Large intestine (tissue), 3 donors: ENCODE measurements around the gene KLHL22. TPM values are rescaled to one million over a fixed set of nuclear protein-coding genes. Genes with fewer than 3 reads are reported as not detected.

Experiments used
- DNase-seq, 2 donors: peaks; one replicate each; pipeline versions ENCODE4 v3.0.0 to v3.0.0-alpha.2; 2013
- H3K27ac ChIP-seq: one replicate; pipeline ENCODE4 v1.5.1; 2013; ENCODE audit warnings: low read length
- H3K27me3 ChIP-seq: 2 replicates; pipeline ENCODE4 v1.6.1; 2013; ENCODE audit warnings: low read length; ENCODE audit not compliant: control insufficient read depth, insufficient read depth
- H3K36me3 ChIP-seq: 2 replicates; pipeline ENCODE4 v1.6.1; 2013; ENCODE audit warnings: low read length; ENCODE audit not compliant: control insufficient read depth, insufficient read depth
- H3K4me1 ChIP-seq: one replicate; pipeline ENCODE4 v1.6.1; 2013; ENCODE audit warnings: low read length; ENCODE audit not compliant: control insufficient read depth, insufficient read depth
- H3K4me3 ChIP-seq: one replicate; pipeline ENCODE4 v1.5.1; 2013; ENCODE audit warnings: low read length
- H3K9me3 ChIP-seq: one replicate; pipeline ENCODE4 v1.6.1; 2013; ENCODE audit warnings: mild to moderate bottlenecking, low read depth, low read length, moderate library complexity; ENCODE audit not compliant: control insufficient read depth
- WGBS: methylation state at CpG from one replicate; pipeline ENCODE4 v1.1.5; 2013; ENCODE audit warnings: low lambda C conversion rate; ENCODE audit not compliant: insufficient coverage; 5-methylcytosine and 5-hydroxymethylcytosine counted together
- polyA plus RNA-seq: library from polyadenylated mRNA; unstranded; fragments of 120-200 nt; gene quantifications from one replicate; pipeline ENCODE4 v1.2.1, GENCODE V29; 2013

KLHL22 gene
- polyA plus RNA-seq, 1 donor = 18.5 TPM

DNA sequence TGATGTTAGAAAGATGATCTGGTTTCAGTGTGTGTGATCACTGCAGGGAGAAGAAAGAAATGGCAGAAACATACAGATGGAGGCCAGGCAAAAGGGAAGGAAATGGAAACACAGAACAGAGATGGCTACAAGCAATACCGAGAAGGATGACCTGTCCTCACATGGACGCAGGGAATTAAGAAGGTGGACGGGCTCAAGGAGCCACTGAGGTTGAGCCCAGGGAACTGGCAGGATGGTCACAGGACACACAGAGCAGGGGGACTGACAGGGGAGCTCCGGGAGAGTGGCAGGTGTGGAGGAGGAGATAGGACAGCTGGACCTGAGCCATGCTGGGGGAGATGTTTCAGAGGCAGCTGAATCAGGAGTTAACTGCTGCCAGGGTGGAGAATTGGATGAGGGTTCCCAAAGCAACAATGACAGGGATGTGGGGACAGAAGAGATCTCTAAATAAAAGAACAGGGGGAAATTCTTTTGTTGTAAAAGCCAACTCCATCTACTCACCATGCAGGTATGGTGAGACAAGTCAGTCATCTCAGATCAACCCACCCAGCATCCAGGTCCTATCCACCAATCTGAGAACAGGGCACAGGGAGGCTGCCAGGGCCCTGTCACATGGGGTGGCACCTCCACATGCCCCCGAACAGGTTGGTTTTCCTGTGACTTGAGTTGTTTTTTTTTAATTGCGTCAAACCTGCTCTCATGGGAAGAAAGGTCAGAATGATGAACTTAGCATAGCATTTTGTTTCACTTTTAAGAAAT lies 26.3 kb downstream of the KLHL22 start:
- H3K4me1 ChIP-seq = no peaks in the 10 kb centered on the region
- WGBS = no CpG with 5 or more reads among the region's 6 CpGs
- DNase-seq = no peak
- H3K36me3 ChIP-seq = peaks cover 26% of the 10 kb centered on the region
- H3K27ac ChIP-seq = no peak overlapping the region
- no peak overlapping the region for H3K4me3 ChIP-seq
- no peaks in the 10 kb centered on the region for H3K27me3 ChIP-seq
- no peaks in the 10 kb centered on the region for H3K9me3 ChIP-seq

DNA sequence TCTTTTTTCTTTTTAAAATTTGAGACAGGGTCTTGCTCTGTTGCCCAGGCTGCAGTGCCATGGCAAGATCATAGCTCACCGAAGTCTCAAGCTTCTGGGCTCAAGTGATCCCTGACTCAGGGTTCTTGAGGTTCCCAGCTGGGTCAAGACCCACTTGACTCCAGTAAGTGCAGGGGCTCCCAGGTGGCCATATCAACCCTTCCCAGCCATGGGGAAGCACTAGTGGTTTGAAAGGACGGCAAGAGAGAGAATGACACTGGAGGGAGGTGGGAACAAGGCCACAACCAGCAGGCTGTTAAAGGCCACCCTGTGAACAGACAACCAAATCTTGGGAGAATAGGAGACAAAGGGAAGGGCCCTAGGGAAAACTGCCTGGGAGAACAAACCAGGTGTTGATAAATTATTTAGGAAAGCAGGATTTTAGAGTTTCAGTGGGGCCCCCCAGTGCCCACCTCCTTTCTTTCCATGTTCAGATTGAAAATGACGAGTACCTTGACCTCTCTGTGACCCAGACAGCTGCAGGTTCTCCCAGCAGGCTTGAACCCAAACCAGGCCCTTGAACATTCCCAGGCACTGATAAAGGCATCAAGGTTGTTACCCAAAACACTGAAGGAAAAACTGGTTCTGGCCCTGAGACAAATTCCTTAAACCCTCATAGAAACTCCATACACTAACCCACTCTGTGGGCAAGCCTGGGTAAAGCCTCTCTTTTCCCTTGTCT lies 28.8 kb downstream of the KLHL22 start:
- no peak for DNase-seq
- H3K27me3 ChIP-seq = no peaks in the 10 kb centered on the region
- no peaks in the 10 kb centered on the region for H3K4me1 ChIP-seq

GRCh38 chr22:20465759-20466077 lies 29.9 kb downstream of the KLHL22 start:
- H3K36me3 ChIP-seq = peaks cover 30% of the 10 kb centered on the region
- DNase-seq = no peak
- WGBS = no CpG with 5 or more reads among the region's 5 CpGs

More for the DNA sequence above, 28.8 kb downstream of the KLHL22 start:
- Histone ChIP-seq H3K9me3 (no peaks in the 10 kb centered on the region), H3K36me3 (peaks cover 37% of the 10 kb centered on the region), H3K27ac (no peak overlapping the region), H3K4me3 (no peak overlapping the region)
- no CpG with 5 or more reads among the region's 3 CpGs for WGBS

DNA sequence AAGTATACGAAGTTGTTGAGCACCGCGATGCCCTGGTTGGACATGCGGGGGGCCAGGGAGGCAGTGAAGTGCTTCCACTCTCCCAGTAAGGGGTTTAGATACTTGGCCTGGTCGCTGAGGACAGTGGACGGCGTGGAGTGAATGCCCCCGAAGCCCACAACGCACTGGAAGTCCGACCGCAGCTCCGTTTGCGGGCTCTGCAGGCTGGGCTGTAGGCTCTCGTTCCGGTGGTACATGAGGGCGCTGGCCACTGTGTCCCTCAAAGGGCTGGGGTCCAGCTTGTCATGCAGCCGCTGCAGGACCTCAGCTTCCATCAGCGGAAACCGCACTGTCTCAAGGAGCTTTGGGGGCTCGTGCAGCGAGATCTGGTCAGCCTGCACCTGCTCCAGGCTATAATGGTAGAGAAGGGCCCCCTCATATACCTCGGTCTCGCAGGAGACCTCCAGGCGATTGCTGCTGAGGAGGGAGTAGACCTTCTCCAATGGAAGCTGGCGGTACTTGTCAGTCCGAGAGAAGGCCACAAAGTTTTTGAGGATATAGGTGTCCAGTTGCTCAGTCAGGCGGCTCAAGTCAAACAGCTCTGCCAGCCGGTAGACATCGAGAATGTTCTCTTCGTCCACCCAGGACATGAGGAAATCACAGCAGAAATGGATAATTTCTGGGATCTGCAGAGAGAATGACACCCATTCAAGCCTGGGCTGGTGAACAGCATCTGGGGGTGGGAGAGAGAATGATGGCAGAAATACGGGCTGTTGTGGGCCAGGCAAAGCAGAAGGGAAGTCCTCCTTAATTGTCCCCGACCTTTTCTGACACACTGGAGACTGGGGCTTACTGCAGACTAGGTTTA lies 30.5 kb downstream of the KLHL22 start:
- no CpG with 5 or more reads among the region's 32 CpGs for WGBS
- no peaks in the 10 kb centered on the region for H3K4me1 ChIP-seq

More at GRCh38 chr22:20465759-20466077, 29.9 kb downstream of the KLHL22 start:
- Histone ChIP-seq H3K4me1 (no peaks in the 10 kb centered on the region), H3K27me3 (no peaks in the 10 kb centered on the region), H3K9me3 (no peaks in the 10 kb centered on the region), H3K4me3 (no peak overlapping the region), H3K27ac (no peak overlapping the region)

GRCh38 chr22:20464096-20464614 lies 31.4 kb downstream of the KLHL22 start:
- no peak overlapping the region for H3K27ac ChIP-seq
- no peaks in the 10 kb centered on the region for H3K9me3 ChIP-seq
- no CpG with 5 or more reads among the region's 11 CpGs for WGBS
- H3K36me3 ChIP-seq = peaks cover 35% of the 10 kb centered on the region
- no peaks in the 10 kb centered on the region for H3K27me3 ChIP-seq
- no peak for DNase-seq
- no peak overlapping the region for H3K4me3 ChIP-seq
- H3K4me1 ChIP-seq = no peaks in the 10 kb centered on the region

More for the DNA sequence above, 30.5 kb downstream of the KLHL22 start:
- no peaks in the 10 kb centered on the region for H3K9me3 ChIP-seq
- no peak for DNase-seq
- no peak overlapping the region for H3K4me3 ChIP-seq
- no peaks in the 10 kb centered on the region for H3K27me3 ChIP-seq
- H3K27ac ChIP-seq = no peak overlapping the region
- peaks cover 29% of the 10 kb centered on the region for H3K36me3 ChIP-seq

- Histone ChIP-seq H3K4me1 (no peaks in the 10 kb centered on the region), H3K27me3 (no peaks in the 10 kb centered on the region), H3K36me3 (peaks cover 39% of the 10 kb centered on the region), H3K9me3 (no peaks in the 10 kb centered on the region), H3K27ac (no peak overlapping the region), H3K4me3 (no peak overlapping the region)
- DNase-seq = no peak
- WGBS = no CpG with 5 or more reads among the region's 2 CpGs
These were observed 32.1 kb downstream of the KLHL22 start for GRCh38 chr22:20463324-20464095.

DNA sequence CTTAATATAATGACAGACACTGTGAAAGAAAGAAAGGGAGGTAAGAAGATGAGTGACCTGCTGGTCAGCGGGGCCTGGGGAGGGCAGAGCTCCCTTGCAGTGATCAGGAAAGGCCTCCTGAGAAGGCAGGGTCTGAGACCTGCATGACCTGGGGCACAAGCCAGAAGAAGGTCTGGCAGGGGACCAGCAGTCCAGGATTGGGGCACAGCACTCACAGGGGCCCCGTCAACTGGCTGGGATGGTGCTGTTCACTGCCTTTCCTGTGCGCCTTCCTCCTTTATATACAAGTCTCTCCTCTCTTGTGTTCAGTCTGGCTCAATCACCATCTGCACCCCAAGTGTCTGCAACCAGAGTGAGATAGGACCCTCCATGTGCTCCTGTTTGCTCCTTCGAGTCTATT lies 35.7 kb downstream of the KLHL22 start:
- no CpG with 5 or more reads among the region's 4 CpGs for WGBS
- H3K36me3 ChIP-seq = peaks cover 38% of the 10 kb centered on the region

GRCh38 chr22:20459152-20459542 lies 36.4 kb downstream of the KLHL22 start:
- peaks cover 31% of the 10 kb centered on the region for H3K36me3 ChIP-seq
- H3K27me3 ChIP-seq = no peaks in the 10 kb centered on the region
- no peak overlapping the region for H3K27ac ChIP-seq
- H3K4me1 ChIP-seq = no peaks in the 10 kb centered on the region
- no peak for DNase-seq
- no CpG with 5 or more reads among the region's 3 CpGs for WGBS
- no peaks in the 10 kb centered on the region for H3K9me3 ChIP-seq
- H3K4me3 ChIP-seq = no peak overlapping the region

More for the DNA sequence above, 35.7 kb downstream of the KLHL22 start:
- DNase-seq = no peak
- no peaks in the 10 kb centered on the region for H3K27me3 ChIP-seq
- no peak overlapping the region for H3K4me3 ChIP-seq
- H3K27ac ChIP-seq = no peak overlapping the region
- no peaks in the 10 kb centered on the region for H3K9me3 ChIP-seq
- H3K4me1 ChIP-seq = no peaks in the 10 kb centered on the region

DNA sequence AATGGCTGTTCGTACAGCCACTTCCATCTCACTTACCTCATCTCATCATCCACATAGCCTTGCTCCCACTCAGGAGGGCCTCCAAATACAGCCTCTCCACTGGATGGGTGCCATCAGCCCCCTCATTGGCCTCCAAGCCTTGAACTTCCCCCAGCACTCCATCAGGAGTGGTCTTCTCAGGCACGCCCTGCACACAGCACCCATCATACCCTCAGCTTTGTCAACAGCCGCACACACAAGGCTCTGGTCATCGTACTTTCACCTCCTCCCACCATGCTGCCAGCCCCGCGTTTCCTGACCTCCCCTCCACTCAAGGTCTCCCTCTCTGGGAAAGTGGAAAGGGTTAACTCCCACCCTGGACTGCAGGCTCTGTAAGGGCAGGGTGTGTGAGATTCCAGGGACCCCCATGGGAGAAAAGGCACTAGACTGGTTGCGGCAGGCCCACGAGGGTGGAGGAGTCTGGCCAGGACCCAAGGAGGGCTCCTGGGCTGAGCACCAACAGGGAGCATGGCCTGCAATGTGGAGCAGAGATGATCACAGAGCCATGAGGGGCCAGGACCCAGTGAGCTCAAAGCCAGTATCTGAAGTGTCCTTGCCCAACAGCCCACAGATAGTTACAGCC lies 37.0 kb downstream of the KLHL22 start:
- peaks cover 26% of the 10 kb centered on the region for H3K36me3 ChIP-seq
- H3K9me3 ChIP-seq = no peaks in the 10 kb centered on the region
- WGBS = no CpG with 5 or more reads among the region's 8 CpGs
- no peaks in the 10 kb centered on the region for H3K4me1 ChIP-seq
- H3K27me3 ChIP-seq = no peaks in the 10 kb centered on the region
- H3K27ac ChIP-seq = no peak overlapping the region
- DNase-seq = no peak
- H3K4me3 ChIP-seq = no peak overlapping the region
